ENCODE data around the gene ZFYVE1. TPM values are rescaled to one million over a fixed set of nuclear protein-coding genes. Genes with fewer than 3 reads are reported as not detected.
A peak's percentile ranks its signal among the peaks of the same experiment; 100 is the strongest.

ZFYVE1 gene
- total and polyA plus RNA-seq, 10 of the 15 experiments (the other 5 are each of a cell fraction or from before 2014, with no cell fraction given) = 1.2 to 13.3 (median 6.4) TPM

GRCh38 chr14:73026845-73027542 lies at the start of gene ZFYVE1 (continued):
- TF ChIP-seq, protein P1, sequence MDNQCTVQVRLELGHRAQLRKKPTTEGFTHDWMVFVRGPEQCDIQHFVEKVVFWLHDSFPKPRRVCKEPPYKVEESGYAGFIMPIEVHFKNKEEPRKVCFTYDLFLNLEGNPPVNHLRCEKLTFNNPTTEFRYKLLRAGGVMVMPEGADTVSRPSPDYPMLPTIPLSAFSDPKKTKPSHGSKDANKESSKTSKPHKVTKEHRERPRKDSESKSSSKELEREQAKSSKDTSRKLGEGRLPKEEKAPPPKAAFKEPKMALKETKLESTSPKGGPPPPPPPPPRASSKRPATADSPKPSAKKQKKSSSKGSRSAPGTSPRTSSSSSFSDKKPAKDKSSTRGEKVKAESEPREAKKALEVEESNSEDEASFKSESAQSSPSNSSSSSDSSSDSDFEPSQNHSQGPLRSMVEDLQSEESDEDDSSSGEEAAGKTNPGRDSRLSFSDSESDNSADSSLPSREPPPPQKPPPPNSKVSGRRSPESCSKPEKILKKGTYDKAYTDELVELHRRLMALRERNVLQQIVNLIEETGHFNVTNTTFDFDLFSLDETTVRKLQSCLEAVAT (IDR thresholded peaks at IDR 0.05) = peak; percentile 86; the same call in 1 of the 2 replicates
- peak; percentile 100 for TF ChIP-seq IKZF1 (conservative IDR thresholded peaks at IDR 0.05)
- TF ChIP-seq JUND (IDR thresholded peaks at IDR 0.05; ENCODE audit: low read depth, low read length) = no peak
- TF ChIP-seq NBN (IDR thresholded peaks at IDR 0.05) = peak; percentile 77
- peak; percentile 83 to 89 for TF ChIP-seq IKZF2 (IDR thresholded peaks at IDR 0.05)
- TF ChIP-seq HDGF (IDR thresholded peaks at IDR 0.05) = peak; percentile 97
- TF ChIP-seq MTA3 (IDR thresholded peaks at IDR 0.05; ENCODE audit: borderline replicate concordance, low read length) = no peak
- TF ChIP-seq SUZ12 (IDR thresholded peaks at IDR 0.05; ENCODE audit: unreplicated experiment) = no peak
- peak; percentile 52; the same call in 1 of the 2 replicates for TF ChIP-seq ATF7 (IDR thresholded peaks at IDR 0.05; ENCODE audit: low read depth)
- TF ChIP-seq, protein P2, sequence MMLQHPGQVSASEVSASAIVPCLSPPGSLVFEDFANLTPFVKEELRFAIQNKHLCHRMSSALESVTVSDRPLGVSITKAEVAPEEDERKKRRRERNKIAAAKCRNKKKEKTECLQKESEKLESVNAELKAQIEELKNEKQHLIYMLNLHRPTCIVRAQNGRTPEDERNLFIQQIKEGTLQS (IDR thresholded peaks at IDR 0.05; ENCODE audit: borderline replicate concordance, extremely low read depth, low read depth, low read length) = peak; percentile 59; the same call in 1 of the 2 replicates
- no peak for TF ChIP-seq BMI1 (IDR thresholded peaks at IDR 0.05; ENCODE audit: borderline replicate concordance)
- TF ChIP-seq, protein P3, sequence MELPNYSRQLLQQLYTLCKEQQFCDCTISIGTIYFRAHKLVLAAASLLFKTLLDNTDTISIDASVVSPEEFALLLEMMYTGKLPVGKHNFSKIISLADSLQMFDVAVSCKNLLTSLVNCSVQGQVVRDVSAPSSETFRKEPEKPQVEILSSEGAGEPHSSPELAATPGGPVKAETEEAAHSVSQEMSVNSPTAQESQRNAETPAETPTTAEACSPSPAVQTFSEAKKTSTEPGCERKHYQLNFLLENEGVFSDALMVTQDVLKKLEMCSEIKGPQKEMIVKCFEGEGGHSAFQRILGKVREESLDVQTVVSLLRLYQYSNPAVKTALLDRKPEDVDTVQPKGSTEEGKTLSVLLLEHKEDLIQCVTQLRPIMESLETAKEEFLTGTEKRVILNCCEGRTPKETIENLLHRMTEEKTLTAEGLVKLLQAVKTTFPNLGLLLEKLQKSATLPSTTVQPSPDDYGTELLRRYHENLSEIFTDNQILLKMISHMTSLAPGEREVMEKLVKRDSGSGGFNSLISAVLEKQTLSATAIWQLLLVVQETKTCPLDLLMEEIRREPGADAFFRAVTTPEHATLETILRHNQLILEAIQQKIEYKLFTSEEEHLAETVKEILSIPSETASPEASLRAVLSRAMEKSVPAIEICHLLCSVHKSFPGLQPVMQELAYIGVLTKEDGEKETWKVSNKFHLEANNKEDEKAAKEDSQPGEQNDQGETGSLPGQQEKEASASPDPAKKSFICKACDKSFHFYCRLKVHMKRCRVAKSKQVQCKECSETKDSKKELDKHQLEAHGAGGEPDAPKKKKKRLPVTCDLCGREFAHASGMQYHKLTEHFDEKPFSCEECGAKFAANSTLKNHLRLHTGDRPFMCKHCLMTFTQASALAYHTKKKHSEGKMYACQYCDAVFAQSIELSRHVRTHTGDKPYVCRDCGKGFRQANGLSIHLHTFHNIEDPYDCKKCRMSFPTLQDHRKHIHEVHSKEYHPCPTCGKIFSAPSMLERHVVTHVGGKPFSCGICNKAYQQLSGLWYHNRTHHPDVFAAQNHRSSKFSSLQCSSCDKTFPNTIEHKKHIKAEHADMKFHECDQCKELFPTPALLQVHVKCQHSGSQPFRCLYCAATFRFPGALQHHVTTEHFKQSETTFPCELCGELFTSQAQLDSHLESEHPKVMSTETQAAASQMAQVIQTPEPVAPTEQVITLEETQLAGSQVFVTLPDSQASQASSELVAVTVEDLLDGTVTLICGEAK (IDR thresholded peaks at IDR 0.05; ENCODE audit: borderline replicate concordance) = peak; percentile 85; the same call in 1 of the 2 replicates
- peak; percentile 77; the same call in 1 of the 2 replicates for TF ChIP-seq YY1 (IDR thresholded peaks at IDR 0.05; ENCODE audit: low read depth, low read length)
- peak; percentile 73 for TF ChIP-seq SREBF1 (IDR thresholded peaks at IDR 0.05; ENCODE audit: low read length)
- TF ChIP-seq, protein P4, sequence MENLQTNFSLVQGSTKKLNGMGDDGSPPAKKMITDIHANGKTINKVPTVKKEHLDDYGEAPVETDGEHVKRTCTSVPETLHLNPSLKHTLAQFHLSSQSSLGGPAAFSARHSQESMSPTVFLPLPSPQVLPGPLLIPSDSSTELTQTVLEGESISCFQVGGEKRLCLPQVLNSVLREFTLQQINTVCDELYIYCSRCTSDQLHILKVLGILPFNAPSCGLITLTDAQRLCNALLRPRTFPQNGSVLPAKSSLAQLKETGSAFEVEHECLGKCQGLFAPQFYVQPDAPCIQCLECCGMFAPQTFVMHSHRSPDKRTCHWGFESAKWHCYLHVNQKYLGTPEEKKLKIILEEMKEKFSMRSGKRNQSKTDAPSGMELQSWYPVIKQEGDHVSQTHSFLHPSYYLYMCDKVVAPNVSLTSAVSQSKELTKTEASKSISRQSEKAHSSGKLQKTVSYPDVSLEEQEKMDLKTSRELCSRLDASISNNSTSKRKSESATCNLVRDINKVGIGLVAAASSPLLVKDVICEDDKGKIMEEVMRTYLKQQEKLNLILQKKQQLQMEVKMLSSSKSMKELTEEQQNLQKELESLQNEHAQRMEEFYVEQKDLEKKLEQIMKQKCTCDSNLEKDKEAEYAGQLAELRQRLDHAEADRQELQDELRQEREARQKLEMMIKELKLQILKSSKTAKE (IDR thresholded peaks at IDR 0.05; ENCODE audit: low read depth, poor library complexity, severe bottlenecking) = no peak
- no peak for TF ChIP-seq ZNF384 (IDR thresholded peaks at IDR 0.05; ENCODE audit: borderline replicate concordance, low read depth, low read length)
- no peak for TF ChIP-seq FOXK2 (IDR thresholded peaks at IDR 0.05)

All from GM12878 (cell line).